PC-9 (cell line): ENCODE results near the gene RHBDD1. TPM values are rescaled to one million over a fixed set of nuclear protein-coding genes. Genes with fewer than 3 reads are reported as not detected.

Experiments
- BruUV-seq: library from RNA; stranded (reverse); fragments of 400-500 nt; replicated peaks from 2 replicates; lab custom pipeline; 2021; lab: Mats Ljungman, UMichigan
- CTCF ChIA-PET: fragments of 300-600 bp; sonication (Branson Sonifier 250); formaldehyde crosslinking; loops from one replicate; lab custom pipeline; 2022; ENCODE audit warnings: antibody characterized with exemption; lab: Charles Lee
- POLR2A ChIA-PET: fragments of 300-600 bp; sonication (Branson Sonifier 250); formaldehyde crosslinking; loops from one replicate; lab custom pipeline; 2022; ENCODE audit warnings: antibody characterized with exemption; ENCODE audit not compliant: unreplicated experiment; lab: Charles Lee
- DNase-seq, 2 experiments: peaks; one replicate each; pipeline versions ENCODE4 v3.0.0 to v3.0.0-alpha.2; 2015 to 2022; ENCODE audit warnings: mixed read lengths in 1 of 2
- H2AFZ ChIP-seq: fragments of 200-600 bp; sonication (generic); 2 replicates; pipeline ENCODE4 v1.8.1; 2017; ENCODE audit warnings: antibody characterized with exemption
- H3F3A ChIP-seq: fragments of 200-600 bp; sonication (generic); 2 replicates; pipeline ENCODE4 v1.8.1; 2017; ENCODE audit warnings: antibody characterized with exemption, mild to moderate bottlenecking, low read depth; ENCODE audit not compliant: insufficient read depth
- H3K27ac ChIP-seq: fragments of 200-600 bp; sonication (generic); 2 replicates; pipeline ENCODE4 v1.6.1; 2016; ENCODE audit warnings: mixed run types
- H3K27me3 ChIP-seq: fragments of 200-600 bp; sonication (generic); 2 replicates; pipeline ENCODE4 v1.6.1; 2016; ENCODE audit warnings: low read depth, mixed run types; ENCODE audit not compliant: insufficient read depth
- H3K36me3 ChIP-seq: fragments of 200-600 bp; sonication (generic); 2 replicates; pipeline ENCODE4 v1.6.1; 2016; ENCODE audit warnings: low read depth, mixed run types
- H3K4me1 ChIP-seq: fragments of 200-600 bp; sonication (generic); replicated peaks from 2 replicates; pipeline ENCODE4 v1.6.1; 2016; ENCODE audit warnings: mixed run types; ENCODE audit not compliant: insufficient read depth
- H3K4me2 ChIP-seq: fragments of 200-600 bp; sonication (generic); 2 replicates; pipeline ENCODE4 v1.6.1; 2017; ENCODE audit warnings: mixed run types
- H3K4me3 ChIP-seq: fragments of 200-600 bp; sonication (generic); 2 replicates; pipeline ENCODE4 v1.6.1; 2016; ENCODE audit warnings: mixed run types
- H3K79me2 ChIP-seq: fragments of 200-600 bp; sonication (generic); 2 replicates; pipeline ENCODE4 v1.6.1; 2017; ENCODE audit warnings: low read depth, mixed run types
- H3K9me2 ChIP-seq: fragments of 200-600 bp; sonication (generic); 2 replicates; pipeline ENCODE4 v1.8.1; 2017; ENCODE audit warnings: mild to moderate bottlenecking; ENCODE audit not compliant: insufficient read depth
- H3K9me3 ChIP-seq: fragments of 200-600 bp; sonication (generic); 2 replicates; pipeline ENCODE4 v1.8.1; 2016; ENCODE audit warnings: low read depth; ENCODE audit not compliant: insufficient read depth
- H4K20me1 ChIP-seq: fragments of 200-600 bp; sonication (generic); 2 replicates; pipeline ENCODE4 v1.8.1; 2017; ENCODE audit not compliant: insufficient read depth
- CTCF ChIP-seq: fragments of 200-600 bp; sonication (generic); conservative IDR thresholded peaks from 2 replicates; pipeline ENCODE4 v1.6.1; 2017; ENCODE audit warnings: mixed run types, antibody characterized with exemption, mild to moderate bottlenecking, moderate library complexity
- EZH2 ChIP-seq: fragments of 200-600 bp; sonication (generic); IDR thresholded peaks from 2 replicates; pipeline ENCODE4 v1.8.0; 2017; ENCODE audit warnings: antibody characterized with exemption, low read depth
- intact Hi-C: fragments of 100-400 bp; cut with micrococcal nuclease; formaldehyde crosslinking; loops from one replicate; pipeline ENCODE4 v1.10.0; 2022; ENCODE audit not compliant: unreplicated experiment
- total RNA-seq: library from RNA; stranded (reverse); gene quantifications from 2 replicates; pipeline ENCODE4 v1.2.3, GENCODE V29; 2021

Gene RHBDD1
- total RNA-seq, 1 experiment from 2014 or later, result 22.3 TPM

GRCh38 chr2:226888971-226889370 is 53.1 kb downstream of the RHBDD1 start:
- Histone ChIP-seq H3K27ac (no peak overlapping the region), H3K4me2 (no peak overlapping the region), H3K27me3 (no peaks in the 10 kb centered on the region), H4K20me1 (0 out of 2 replicates have a peak, but pooled peaks cover 4% of the 10 kb centered on the region), H3F3A (no peaks in the 10 kb centered on the region), H3K4me3 (no peak overlapping the region), H3K79me2 (no peaks in the 10 kb centered on the region), H2AFZ (no peak overlapping the region), H3K4me1 (0 out of 2 replicates have a peak, but pooled peaks cover 6% of the 10 kb centered on the region), H3K9me3 (no peaks in the 10 kb centered on the region), H3K36me3 (no peaks in the 10 kb centered on the region), H3K9me2 (no peaks in the 10 kb centered on the region)
- intact Hi-C loops, result no loop called here
- ChIA-PET CTCF (no interaction called here), POLR2A (no interaction called here)
- TF ChIP-seq EZH2, result no peak
- no peak for TF ChIP-seq CTCF
- BruUV-seq, result no TSS peak
- DNase-seq, result no peak

- intact Hi-C loops, result no loop called here
- H3K9me2 ChIP-seq, result no peaks in the 10 kb centered on the region
- no peak overlapping the region for H2AFZ ChIP-seq
- 0 out of 2 replicates have a peak, but pooled peaks cover 6% of the 10 kb centered on the region for H3K4me1 ChIP-seq
- H3F3A ChIP-seq, result no peaks in the 10 kb centered on the region
- H3K4me3 ChIP-seq, result no peak overlapping the region
- no TSS peak for BruUV-seq
- no peak for TF ChIP-seq CTCF
- no peak for TF ChIP-seq EZH2
- CTCF ChIA-PET, result no interaction called here
- DNase-seq, result no peak
- no peaks in the 10 kb centered on the region for H3K9me3 ChIP-seq
- 0 out of 2 replicates have a peak, but pooled peaks cover under 1% of the 10 kb centered on the region for H4K20me1 ChIP-seq
- no peaks in the 10 kb centered on the region for H3K27me3 ChIP-seq
- no peaks in the 10 kb centered on the region for H3K79me2 ChIP-seq
- H3K36me3 ChIP-seq, result no peaks in the 10 kb centered on the region
- no peak overlapping the region for H3K27ac ChIP-seq
- POLR2A ChIA-PET, result no interaction called here
- H3K4me2 ChIP-seq, result no peak overlapping the region
Observed at GRCh38 chr2:226890286-226890685, 54.4 kb downstream of the RHBDD1 start.

DNA sequence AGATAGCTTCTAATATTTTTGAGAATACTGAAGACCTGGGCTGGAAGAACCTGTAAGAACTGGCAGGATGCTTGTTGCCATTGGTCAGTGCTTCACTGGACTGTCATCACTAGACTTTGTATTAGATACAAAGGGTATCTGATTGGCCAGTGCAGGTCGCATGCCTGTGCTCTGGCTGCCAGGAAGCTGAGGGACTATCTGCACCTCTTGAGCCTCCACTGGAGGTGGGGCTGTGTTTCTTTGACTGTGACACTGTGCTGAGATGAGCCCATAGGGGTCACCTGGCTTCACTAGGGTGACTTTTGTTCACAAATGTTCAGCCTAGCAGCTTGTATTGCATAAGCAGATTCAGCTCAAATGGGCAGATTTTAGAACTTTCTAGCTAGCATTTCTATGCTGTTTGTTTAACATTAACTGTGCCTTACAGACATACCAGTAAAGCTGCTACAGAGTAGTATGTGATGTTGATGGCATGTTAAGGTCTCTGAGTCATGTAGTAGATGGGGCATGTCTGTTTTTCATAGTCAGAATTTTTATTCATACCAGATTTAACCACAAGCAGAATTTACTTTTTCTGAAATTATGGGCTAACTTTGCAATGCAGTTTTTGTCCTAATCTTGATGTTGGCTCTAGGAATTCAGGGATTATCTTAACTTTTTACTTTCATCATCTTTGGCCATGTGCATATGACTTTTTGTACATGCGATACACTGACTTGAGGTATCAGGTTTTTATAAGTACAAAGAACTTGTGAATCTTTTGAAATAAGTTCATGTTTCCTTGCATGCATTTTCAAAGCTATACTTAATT is 56.1 kb downstream of the RHBDD1 start:
- no peak overlapping the region for H2AFZ ChIP-seq
- H3K4me3 ChIP-seq, result no peak overlapping the region
- H3K36me3 ChIP-seq, result no peaks in the 10 kb centered on the region
- no peaks in the 10 kb centered on the region for H3K27me3 ChIP-seq
- no peaks in the 10 kb centered on the region for H4K20me1 ChIP-seq
- H3K4me1 ChIP-seq, result 0 out of 2 replicates have a peak, but pooled peaks cover 6% of the 10 kb centered on the region
- no peak for DNase-seq
- no peak overlapping the region for H3K4me2 ChIP-seq
- H3K9me3 ChIP-seq, result no peaks in the 10 kb centered on the region
- H3K9me2 ChIP-seq, result no peaks in the 10 kb centered on the region
- no peaks in the 10 kb centered on the region for H3K79me2 ChIP-seq
- intact Hi-C loops, result no loop called here
- H3K27ac ChIP-seq, result no peak overlapping the region
- H3F3A ChIP-seq, result no peaks in the 10 kb centered on the region
- ChIA-PET POLR2A (no interaction called here), CTCF (no interaction called here)
- no peak for TF ChIP-seq CTCF
- TF ChIP-seq EZH2, result no peak
- no TSS peak for BruUV-seq
